ENCODE data around the gene NFATC2.

GRCh38 chr20:51510169-51510568, 32.4 kb downstream of the NFATC2 start:
- no peak for TF ChIP-seq CTCF (IDR thresholded peaks at IDR 0.05)
- no peak for TF ChIP-seq POLR2A (IDR thresholded peaks at IDR 0.05)
- no peak for TF ChIP-seq POLR2AphosphoS5 (IDR thresholded peaks at IDR 0.05)

Measured in breast epithelium (tissue), 3 donors.